ENCODE measurements around the gene POC1A.

- TF ChIP-seq, protein P1, sequence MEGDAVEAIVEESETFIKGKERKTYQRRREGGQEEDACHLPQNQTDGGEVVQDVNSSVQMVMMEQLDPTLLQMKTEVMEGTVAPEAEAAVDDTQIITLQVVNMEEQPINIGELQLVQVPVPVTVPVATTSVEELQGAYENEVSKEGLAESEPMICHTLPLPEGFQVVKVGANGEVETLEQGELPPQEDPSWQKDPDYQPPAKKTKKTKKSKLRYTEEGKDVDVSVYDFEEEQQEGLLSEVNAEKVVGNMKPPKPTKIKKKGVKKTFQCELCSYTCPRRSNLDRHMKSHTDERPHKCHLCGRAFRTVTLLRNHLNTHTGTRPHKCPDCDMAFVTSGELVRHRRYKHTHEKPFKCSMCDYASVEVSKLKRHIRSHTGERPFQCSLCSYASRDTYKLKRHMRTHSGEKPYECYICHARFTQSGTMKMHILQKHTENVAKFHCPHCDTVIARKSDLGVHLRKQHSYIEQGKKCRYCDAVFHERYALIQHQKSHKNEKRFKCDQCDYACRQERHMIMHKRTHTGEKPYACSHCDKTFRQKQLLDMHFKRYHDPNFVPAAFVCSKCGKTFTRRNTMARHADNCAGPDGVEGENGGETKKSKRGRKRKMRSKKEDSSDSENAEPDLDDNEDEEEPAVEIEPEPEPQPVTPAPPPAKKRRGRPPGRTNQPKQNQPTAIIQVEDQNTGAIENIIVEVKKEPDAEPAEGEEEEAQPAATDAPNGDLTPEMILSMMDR (IDR thresholded peaks at IDR 0.05 in 8 of 11, conservative IDR thresholded peaks at IDR 0.05 in 3 of 11) = no peak
- TF ChIP-seq POLR2A (IDR thresholded peaks at IDR 0.05) (no peak), POLR2AphosphoS5 (IDR thresholded peaks at IDR 0.05) (no peak)
Observed at GRCh38 chr3:52194485-52195290, 40.5 kb upstream of the POC1A start.
